ENCODE results near the gene BAD. TPM values are rescaled to one million over a fixed set of nuclear protein-coding genes. Genes with fewer than 3 reads are reported as not detected.

BAD gene
- total RNA-seq, 1 donor from 2014 or later = 83.5 TPM

- intact Hi-C loops (cut with DNase I) = no loop called here
- H3K9me3 ChIP-seq = no peaks in the 10 kb centered on the region
- H3K36me3 ChIP-seq = peaks cover 0 to 62% of the 10 kb centered on the region in 2 donors
- H3K4me3 ChIP-seq = no peak overlapping the region
- no peak overlapping the region for H3K27ac ChIP-seq
- no peaks in the 10 kb centered on the region for H3K27me3 ChIP-seq
- TF ChIP-seq CTCF (IDR thresholded peaks at IDR 0.05) (no peak), POLR2A (IDR thresholded peaks at IDR 0.05) (no peak), POLR2AphosphoS5 (IDR thresholded peaks at IDR 0.05; ENCODE audit: insufficient read depth in 1 of 2, low read depth in 1 of 2) (no peak)
- DNase-seq (ENCODE audit: extremely low spot score in 2 of 2) = no peak
- peaks cover 19% of the 10 kb centered on the region for H3K4me1 ChIP-seq
These were observed 20.5 kb downstream of the BAD start for GRCh38 chr11:64263947-64264317.

GRCh38 chr11:64263021-64263946 lies 21.2 kb downstream of the BAD start:
- TF ChIP-seq CTCF (IDR thresholded peaks at IDR 0.05) (no peak), POLR2A (IDR thresholded peaks at IDR 0.05) (no peak), POLR2AphosphoS5 (IDR thresholded peaks at IDR 0.05; ENCODE audit: insufficient read depth in 1 of 2, low read depth in 1 of 2) (no peak)
- intact Hi-C loops (cut with DNase I) = no loop called here
- no peak for DNase-seq (ENCODE audit: extremely low spot score in 2 of 2)
- no peak overlapping the region for H3K27ac ChIP-seq
- H3K4me1 ChIP-seq = peaks cover 13% of the 10 kb centered on the region
- no peaks in the 10 kb centered on the region for H3K9me3 ChIP-seq
- H3K27me3 ChIP-seq = no peaks in the 10 kb centered on the region
- H3K4me3 ChIP-seq = no peak overlapping the region
- H3K36me3 ChIP-seq = peaks cover 0 to 67% of the 10 kb centered on the region in 2 donors

GRCh38 chr11:64262271-64263002 lies 22.0 kb downstream of the BAD start:
- Histone ChIP-seq H3K4me1 (peaks cover 4% of the 10 kb centered on the region), H3K27me3 (no peaks in the 10 kb centered on the region), H3K36me3 (peaks cover 0 to 68% of the 10 kb centered on the region in 2 donors), H3K9me3 (no peaks in the 10 kb centered on the region), H3K27ac (no peak overlapping the region), H3K4me3 (no peak overlapping the region)
- no peak for DNase-seq (ENCODE audit: extremely low spot score in 2 of 2)
- TF ChIP-seq CTCF (IDR thresholded peaks at IDR 0.05) (no peak), POLR2AphosphoS5 (IDR thresholded peaks at IDR 0.05; ENCODE audit: insufficient read depth in 1 of 2, low read depth in 1 of 2) (no peak), POLR2A (IDR thresholded peaks at IDR 0.05) (no peak)
- intact Hi-C loops (cut with DNase I) = no loop called here

GRCh38 chr11:64261556-64262080 lies 22.8 kb downstream of the BAD start:
- no peaks in the 10 kb centered on the region for H3K9me3 ChIP-seq
- H3K36me3 ChIP-seq = peaks cover 0 to 67% of the 10 kb centered on the region in 2 donors
- TF ChIP-seq POLR2A (IDR thresholded peaks at IDR 0.05) (no peak), CTCF (IDR thresholded peaks at IDR 0.05) (no peak), POLR2AphosphoS5 (IDR thresholded peaks at IDR 0.05; ENCODE audit: insufficient read depth in 1 of 2, low read depth in 1 of 2) (no peak)
- H3K27ac ChIP-seq = no peak overlapping the region
- no peak for DNase-seq (ENCODE audit: extremely low spot score in 2 of 2)
- no peaks in the 10 kb centered on the region for H3K27me3 ChIP-seq
- intact Hi-C loops (cut with DNase I) = no loop called here
- no peak overlapping the region for H3K4me3 ChIP-seq
- no peaks in the 10 kb centered on the region for H3K4me1 ChIP-seq
